Stimulated activated CD8-positive, alpha-beta memory T cell treated with anti-CD3 and anti-CD28 coated beads, Interleukin-15, amount 100 ng/mL, for 24 hours (primary cell): ENCODE measurements around the gene TLX1.

Experiments
- DNase-seq: peaks from one replicate; pipeline ENCODE4 v3.0.0-alpha.2; 2020; ENCODE audit warnings: low read depth

TLX1 gene

GRCh38 chr10:101134299-101135127 lies 3.4 kb downstream of the TLX1 start:
- DNase-seq, result no peak

GRCh38 chr10:101135141-101136006 lies 4.3 kb downstream of the TLX1 start:
- DNase-seq, result no peak

DNA sequence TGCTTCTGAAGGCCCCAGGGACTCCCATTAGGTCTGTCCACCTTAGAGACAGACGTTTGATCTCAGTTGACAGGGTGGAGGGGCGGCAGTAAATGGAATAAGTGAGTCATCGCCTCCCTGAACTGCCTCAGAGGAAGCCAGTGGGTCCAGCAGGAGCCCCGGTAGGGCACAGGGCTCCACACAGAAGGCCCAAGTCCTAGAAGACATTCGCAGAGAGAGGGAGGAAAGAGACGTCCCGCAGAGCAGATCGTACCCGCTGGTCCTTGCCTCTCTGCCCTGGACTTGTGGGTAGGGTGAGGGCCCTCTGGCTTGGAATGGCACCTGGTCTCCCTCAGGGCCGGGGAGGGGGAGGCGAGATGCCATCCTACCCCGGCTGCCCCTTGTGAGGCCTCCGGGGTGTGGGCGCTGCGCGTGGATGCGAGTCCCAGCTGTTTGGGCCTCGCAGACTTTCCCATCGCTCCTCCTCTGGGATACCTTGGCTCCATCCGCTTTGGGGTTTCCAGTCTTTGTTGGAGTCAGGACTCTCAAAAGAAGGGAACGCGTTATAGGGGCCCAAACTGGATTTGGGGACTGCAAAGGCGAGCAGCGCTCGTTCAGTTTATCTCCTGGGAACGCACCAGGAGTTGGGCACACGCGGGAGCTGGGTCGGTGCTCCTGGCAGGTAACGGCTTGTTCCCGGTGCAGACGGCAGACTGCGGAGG lies 5.1 kb downstream of the TLX1 start:
- no peak for DNase-seq

DNA sequence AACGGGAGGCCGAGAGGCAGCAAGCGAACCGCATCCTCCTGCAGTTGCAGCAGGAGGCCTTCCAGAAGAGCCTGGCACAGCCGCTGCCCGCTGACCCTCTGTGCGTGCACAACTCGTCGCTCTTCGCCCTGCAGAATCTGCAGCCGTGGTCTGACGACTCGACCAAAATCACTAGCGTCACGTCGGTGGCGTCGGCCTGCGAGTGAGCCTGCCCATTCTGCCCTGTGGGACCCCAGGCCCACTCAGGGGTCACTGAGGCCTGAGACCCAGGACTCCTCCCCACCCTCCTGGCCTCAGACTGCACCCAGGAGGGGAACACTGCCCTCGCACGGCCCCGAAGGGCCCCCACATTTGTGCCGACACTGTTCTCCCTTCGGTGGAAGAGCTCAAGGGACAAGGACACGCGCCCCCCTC lies 5.6 kb downstream of the TLX1 start:
- DNase-seq, result no peak

- no peak for DNase-seq
Observed at GRCh38 chr10:101137271-101137670, 6.2 kb downstream of the TLX1 start.

DNA sequence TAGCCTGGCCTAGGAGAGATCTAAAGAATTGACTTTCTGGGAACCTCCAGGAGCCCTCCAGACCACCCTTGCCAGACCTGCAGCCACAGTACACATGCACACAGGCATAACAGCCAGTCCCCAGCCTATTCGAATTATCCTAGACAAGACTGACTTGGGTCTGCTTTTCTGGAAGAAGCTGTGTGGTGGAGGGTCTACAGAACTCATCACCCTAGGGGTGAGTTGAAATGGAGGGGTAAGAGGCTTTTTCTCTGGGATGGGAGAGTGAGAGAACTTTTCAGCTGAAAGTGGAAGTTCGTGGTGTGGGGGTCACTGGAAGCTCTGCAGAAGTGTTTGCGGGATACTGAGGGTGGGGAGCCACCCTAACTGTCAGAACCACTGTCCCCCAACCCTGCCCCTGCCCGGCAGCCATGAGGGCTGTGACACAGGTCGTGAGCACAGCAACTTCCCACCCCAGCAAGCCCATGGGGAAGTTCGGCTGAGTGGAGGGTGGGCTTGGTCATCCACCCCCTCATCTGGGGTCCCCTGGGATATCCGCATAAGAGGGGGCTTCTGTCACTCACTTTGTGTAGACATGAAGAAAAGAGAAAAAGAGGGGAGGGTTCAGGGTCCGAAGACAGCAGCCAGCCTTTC lies 7.8 kb downstream of the TLX1 start:
- no peak for DNase-seq

- DNase-seq, result no peak
Observed at GRCh38 chr10:101139421-101139911, 8.4 kb downstream of the TLX1 start.

- DNase-seq, result no peak
Observed at GRCh38 chr10:101140084-101140949, 9.2 kb downstream of the TLX1 start.

- no peak for DNase-seq
Observed at GRCh38 chr10:101140950-101141615, 10.0 kb downstream of the TLX1 start.

DNA sequence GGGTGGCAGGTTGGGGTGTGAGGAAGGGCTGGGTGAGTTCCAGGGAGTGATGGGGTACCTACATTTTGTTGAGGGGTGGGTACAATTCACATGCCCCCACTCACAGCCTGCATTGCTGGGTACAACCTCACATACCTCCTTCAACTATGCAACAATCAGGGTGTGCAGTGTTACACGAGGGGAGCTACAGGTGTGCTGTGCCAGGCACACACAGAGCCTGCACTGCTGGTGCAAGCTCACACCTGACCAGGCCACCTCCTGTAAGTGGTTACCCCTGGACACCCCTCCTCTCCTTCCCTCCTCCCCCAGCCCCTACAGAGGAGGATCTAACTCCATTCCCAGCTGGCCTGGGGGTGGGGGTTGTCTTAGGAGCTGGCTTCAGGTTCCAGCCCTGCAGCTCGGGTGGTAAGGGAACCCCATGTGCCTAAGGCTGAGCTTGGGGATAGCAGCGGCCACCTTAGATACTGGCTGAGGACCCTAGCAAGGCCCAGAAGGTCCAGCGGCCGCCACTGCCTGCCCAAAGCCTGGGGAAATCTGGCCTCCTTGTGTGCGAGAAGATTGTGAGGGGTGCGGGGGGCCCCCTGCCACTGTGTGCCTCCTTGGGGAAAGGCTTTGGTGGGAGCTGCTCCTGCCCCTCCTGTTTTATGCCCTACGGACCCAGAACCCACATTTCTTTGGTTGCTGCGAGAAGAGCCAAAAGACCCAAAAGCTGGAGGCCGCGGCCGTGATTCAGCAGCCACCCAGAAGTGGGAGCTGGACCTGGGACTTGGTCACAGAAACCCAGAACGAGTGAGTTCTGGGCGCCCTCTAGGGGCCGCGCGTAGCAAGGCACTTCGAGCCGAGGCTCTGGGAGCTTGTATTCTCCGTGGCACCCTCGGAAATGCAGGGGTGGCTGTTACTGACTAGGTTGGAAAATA lies 10.8 kb downstream of the TLX1 start:
- DNase-seq, result peak; percentile 84

GRCh38 chr10:101142533-101143344 lies 11.6 kb downstream of the TLX1 start:
- no peak for DNase-seq

- DNase-seq, result no peak
Observed at GRCh38 chr10:101143345-101143630, 12.2 kb downstream of the TLX1 start.

DNA sequence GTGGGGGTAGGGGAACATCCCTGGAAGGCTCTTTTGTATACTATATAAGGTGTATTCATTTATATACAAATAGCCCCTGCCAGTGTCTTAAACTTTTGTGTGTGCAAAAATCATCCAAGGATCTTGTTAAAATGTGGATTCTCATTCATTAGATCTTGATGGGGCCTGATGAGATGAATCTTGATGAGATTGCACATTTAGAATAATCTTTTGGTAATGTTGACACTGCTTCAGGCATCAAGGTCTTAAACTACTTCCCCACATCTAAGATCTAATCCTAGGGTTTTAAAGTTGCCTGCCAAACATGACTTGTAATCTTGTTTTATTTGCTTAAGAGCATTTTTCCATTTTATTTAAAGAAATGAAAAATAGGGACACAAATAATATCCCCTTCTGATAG lies 13.0 kb downstream of the TLX1 start:
- DNase-seq, result no peak

DNA sequence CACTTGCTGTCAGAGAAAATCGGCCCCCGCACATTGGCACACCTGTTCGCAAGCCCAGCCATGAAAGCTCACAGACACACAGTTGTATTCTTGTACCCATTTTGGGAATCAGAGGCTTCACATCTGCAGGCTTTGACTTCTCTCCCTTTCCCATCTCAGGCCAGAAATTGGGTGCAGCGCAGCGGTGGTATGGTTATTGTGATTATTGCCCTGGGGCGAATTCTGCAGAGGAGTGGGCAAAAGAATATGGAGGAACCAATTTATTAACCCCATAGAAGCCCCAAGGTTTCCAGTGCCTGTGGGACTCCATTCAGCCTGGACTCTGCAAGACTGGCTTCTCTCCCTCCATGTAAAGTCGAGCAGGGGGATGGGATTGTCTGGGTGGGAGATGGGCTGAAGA lies 14.0 kb downstream of the TLX1 start:
- no peak for DNase-seq

DNA sequence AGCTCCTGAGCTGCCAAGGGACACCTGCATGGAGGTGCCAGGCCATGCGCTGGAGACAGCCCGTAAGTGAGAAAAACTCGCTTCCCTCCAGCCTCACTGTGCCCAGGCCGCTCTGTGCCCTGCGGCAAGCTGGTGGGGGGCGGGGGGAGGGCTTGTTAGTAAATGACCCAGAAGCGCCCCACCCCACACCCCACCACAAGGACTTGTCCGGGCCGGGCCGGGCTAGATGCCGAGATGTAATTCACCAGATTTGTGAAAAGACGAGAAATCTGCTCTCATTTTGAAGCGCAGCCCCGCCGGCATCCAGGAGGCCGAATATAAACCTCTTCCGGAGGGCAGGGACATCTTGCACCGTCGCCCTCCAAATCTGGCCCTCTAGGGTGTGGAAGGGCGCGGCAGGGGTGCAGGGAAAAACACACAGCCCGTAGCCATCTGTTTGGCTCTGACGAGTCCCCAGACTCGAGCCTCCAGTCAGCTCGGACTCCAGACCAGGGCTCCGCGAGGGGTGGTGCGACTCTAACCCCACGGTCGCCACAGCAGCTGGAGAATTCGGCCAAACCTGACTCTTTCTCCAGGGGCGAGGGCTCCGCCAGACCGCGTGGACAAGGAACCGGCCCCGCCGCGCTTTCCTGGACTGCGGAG lies 14.8 kb downstream of the TLX1 start:
- DNase-seq, result no peak

DNA sequence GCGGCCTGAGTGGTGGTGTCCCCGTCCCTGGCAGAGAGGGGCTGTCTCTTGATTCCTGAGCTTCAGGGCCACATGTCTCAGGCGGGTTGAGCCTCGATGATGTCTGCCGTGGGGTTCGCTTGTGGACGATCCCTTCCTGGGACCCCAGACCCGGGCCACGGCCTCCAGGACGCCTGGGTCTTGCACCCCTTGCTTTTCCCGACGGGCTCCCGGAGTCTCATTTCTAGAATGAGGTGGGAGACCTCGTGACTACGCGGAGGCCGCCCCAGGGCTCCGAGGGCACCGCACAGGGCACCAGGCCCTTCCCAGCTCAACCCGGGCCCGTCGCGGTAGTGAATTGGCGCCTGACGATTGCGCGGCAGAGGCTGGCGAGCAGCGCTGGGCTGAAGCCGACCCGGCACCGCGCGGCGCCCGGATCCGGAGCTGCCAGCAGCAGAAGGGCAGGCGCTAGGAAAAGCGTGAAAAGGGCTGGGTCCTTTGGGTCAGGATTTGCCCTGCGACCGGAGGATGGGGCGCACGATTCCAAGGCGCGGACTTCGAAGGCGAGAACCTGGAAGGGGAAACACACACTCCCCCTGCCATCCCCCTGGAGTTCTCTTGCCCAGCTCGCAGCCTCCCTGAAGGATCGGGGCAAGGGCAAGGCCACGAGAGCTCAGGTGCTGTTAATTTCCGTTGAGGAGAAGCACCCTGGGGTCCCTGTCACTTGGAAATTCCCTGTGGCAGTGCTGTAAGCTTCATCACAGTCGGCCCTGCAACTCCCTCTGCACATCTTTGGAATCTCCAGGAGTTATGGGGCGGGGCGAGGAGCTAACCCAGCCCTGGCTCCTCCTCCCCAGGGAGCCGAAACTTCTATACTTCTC lies 15.5 kb downstream of the TLX1 start:
- DNase-seq, result no peak

DNA sequence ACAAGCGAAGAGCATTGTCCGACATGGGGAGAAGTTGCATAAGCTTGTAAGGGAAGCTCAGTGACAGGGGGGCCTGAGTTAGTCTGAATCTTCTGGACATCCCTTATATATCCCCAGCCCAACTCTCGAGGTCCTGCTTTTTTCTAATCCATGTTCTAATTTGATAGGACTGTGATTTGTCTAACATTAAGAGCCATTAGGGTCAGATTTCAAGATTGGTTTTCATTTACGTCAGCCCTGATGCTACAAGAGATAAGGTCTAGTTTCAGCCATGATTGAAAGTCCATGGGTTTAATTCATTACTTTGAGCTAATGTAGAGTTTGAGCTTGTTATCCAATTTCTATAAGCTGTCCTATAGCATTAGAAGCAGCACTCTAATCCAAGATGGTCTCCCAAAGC lies 20.3 kb downstream of the TLX1 start:
- no peak for DNase-seq
